IMR-90 (cell line): Measurements from ENCODE around the gene CTSH.

Experiments
- CEBPB ChIP-seq: IDR thresholded peaks from 2 replicates; pipeline ENCODE4 v1.6.1; 2012; ENCODE audit warnings: low read depth, low read length, improper control_type of control experiment
- FOS ChIP-seq: fragments of 150-350 bp; IDR thresholded peaks from 2 replicates; pipeline ENCODE4 v1.6.1; 2016; ENCODE audit warnings: low read depth, low read length
- MAFK ChIP-seq: IDR thresholded peaks from 2 replicates; pipeline ENCODE4 v1.6.1; 2012; ENCODE audit warnings: low read depth, low read length, improper control_type of control experiment
- NFE2L2 ChIP-seq: fragments of 150-350 bp; IDR thresholded peaks from 2 replicates; pipeline ENCODE4 v1.6.1; 2016; ENCODE audit warnings: low read depth, mild to moderate bottlenecking, low read length
- POLR2A ChIP-seq: IDR thresholded peaks from 2 replicates; pipeline ENCODE4 v1.6.1; 2012; ENCODE audit warnings: mild to moderate bottlenecking, low read depth, low read length
- RAD21 ChIP-seq: IDR thresholded peaks from 2 replicates; pipeline ENCODE4 v1.6.1; 2012; ENCODE audit warnings: low read length, improper control_type of control experiment
- RFX5 ChIP-seq: IDR thresholded peaks from 2 replicates; pipeline ENCODE4 v1.8.0; 2012; ENCODE audit warnings: low read depth, mild to moderate bottlenecking, low read length, moderate library complexity
- SMC3 ChIP-seq: fragments of 150-350 bp; IDR thresholded peaks from 2 replicates; pipeline ENCODE4 v1.6.1; 2016; ENCODE audit warnings: low read depth, mild to moderate bottlenecking, antibody characterized with exemption, low read length, moderate library complexity
- TF ChIP-seq, protein P1 (sequence below): conservative IDR thresholded peaks from 2 replicates; pipeline ENCODE4 v1.5.1; 2012; ENCODE audit warnings: mild to moderate bottlenecking, low read depth, low read length, improper control_type of control experiment
- TF ChIP-seq, protein P2 (sequence below): fragments of 150-350 bp; IDR thresholded peaks from 2 replicates; pipeline ENCODE4 v1.6.1; 2017; ENCODE audit warnings: mild to moderate bottlenecking, antibody characterized with exemption, low read length, low read depth

DNA sequence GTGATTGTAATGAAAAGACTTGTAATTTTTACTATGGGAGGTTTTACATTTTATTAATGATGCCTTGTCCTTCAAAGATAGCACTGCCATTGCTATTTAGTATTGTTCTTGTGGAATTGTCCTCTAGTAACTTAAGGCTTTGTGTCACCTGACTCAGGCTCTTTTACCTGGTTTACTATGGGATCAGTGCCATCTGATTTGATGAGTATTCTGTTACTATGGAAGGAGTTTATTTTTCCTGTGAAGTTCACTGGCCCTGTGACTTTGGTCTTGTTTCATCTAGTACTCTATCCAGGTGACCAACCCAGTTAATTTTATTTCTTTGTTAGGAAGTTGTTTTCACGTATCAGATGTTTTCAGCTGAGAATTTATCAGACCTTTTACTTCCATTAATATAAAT is 63.2 kb downstream of the CTSH start:
- no peak for TF ChIP-seq POLR2A
- TF ChIP-seq FOS: no peak
- TF ChIP-seq, protein P1, sequence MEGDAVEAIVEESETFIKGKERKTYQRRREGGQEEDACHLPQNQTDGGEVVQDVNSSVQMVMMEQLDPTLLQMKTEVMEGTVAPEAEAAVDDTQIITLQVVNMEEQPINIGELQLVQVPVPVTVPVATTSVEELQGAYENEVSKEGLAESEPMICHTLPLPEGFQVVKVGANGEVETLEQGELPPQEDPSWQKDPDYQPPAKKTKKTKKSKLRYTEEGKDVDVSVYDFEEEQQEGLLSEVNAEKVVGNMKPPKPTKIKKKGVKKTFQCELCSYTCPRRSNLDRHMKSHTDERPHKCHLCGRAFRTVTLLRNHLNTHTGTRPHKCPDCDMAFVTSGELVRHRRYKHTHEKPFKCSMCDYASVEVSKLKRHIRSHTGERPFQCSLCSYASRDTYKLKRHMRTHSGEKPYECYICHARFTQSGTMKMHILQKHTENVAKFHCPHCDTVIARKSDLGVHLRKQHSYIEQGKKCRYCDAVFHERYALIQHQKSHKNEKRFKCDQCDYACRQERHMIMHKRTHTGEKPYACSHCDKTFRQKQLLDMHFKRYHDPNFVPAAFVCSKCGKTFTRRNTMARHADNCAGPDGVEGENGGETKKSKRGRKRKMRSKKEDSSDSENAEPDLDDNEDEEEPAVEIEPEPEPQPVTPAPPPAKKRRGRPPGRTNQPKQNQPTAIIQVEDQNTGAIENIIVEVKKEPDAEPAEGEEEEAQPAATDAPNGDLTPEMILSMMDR: no peak
- TF ChIP-seq RAD21: no peak
- TF ChIP-seq RFX5: no peak
- TF ChIP-seq, protein P2, sequence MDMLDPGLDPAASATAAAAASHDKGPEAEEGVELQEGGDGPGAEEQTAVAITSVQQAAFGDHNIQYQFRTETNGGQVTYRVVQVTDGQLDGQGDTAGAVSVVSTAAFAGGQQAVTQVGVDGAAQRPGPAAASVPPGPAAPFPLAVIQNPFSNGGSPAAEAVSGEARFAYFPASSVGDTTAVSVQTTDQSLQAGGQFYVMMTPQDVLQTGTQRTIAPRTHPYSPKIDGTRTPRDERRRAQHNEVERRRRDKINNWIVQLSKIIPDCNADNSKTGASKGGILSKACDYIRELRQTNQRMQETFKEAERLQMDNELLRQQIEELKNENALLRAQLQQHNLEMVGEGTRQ: no peak
- TF ChIP-seq CEBPB: no peak
- TF ChIP-seq NFE2L2: no peak
- no peak for TF ChIP-seq SMC3
- TF ChIP-seq MAFK: no peak
